Psoas muscle (tissue), 8 donors: ENCODE data around the gene KATNB1. TPM values are rescaled to one million over a fixed set of nuclear protein-coding genes. Genes with fewer than 3 reads are reported as not detected.
"Not testable (repeated sequence)": the region's sequence is repeated elsewhere in the genome, so short reads cannot be mapped to it uniquely, and the experiment has no call there.

ENCODE experiments used
- ATAC-seq, 4 donors: fragments of 200-7000 bp; cut with Tn5 transposase; one replicate each; pipeline ENCODE4 v1.9.1; 2020; ENCODE audit warnings: moderate library complexity in 3 of 4, mild to moderate bottlenecking in 2 of 4
- DNase-seq, 2 donors: peaks; one replicate each; pipeline ENCODE4 v3.0.0-alpha.2; 2020
- H3K27ac ChIP-seq: fragments of 200-600 bp; one replicate; pipeline ENCODE4 v1.8.0; 2022
- H3K27me3 ChIP-seq, 3 donors: fragments of 200-600 bp in 1 of 3; one replicate each; pipeline versions ENCODE4 v1.6.1 to v1.8.0; 2013 to 2022; ENCODE audit warnings: low read length in 2 of 3, mild to moderate bottlenecking in 2 of 3, moderate library complexity in 1 of 3; ENCODE audit not compliant: insufficient read depth in 3 of 3
- H3K36me3 ChIP-seq, 2 donors: fragments of 200-600 bp in 1 of 2; one replicate each; pipeline versions ENCODE4 v1.6.1 to v1.8.0; 2013 to 2022; ENCODE audit warnings: low read depth in 1 of 2, mild to moderate bottlenecking in 1 of 2, moderate library complexity in 1 of 2; ENCODE audit not compliant: insufficient read depth in 1 of 2
- H3K4me1 ChIP-seq: fragments of 200-600 bp; one replicate; pipeline ENCODE4 v1.8.0; 2022
- H3K4me3 ChIP-seq: fragments of 200-600 bp; one replicate; pipeline ENCODE4 v1.8.0; 2022; ENCODE audit warnings: mild to moderate bottlenecking
- H3K9me3 ChIP-seq: fragments of 200-600 bp; one replicate; pipeline ENCODE4 v1.8.0; 2022
- CTCF ChIP-seq: fragments of 200-600 bp; IDR thresholded peaks from one replicate; pipeline ENCODE4 v1.8.0; 2022; ENCODE audit warnings: antibody characterized with exemption
- WGBS, 3 donors: extraction: QIAGEN DNeasy Blood & Tissue Kit; methylation state at CpG; one replicate each; pipeline versions ENCODE4 v1.1.6 to v1.1.7; 2013; 5-methylcytosine and 5-hydroxymethylcytosine counted together
- intact Hi-C, 2 donors: fragments of 100-400 bp; cut with DNase I; formaldehyde crosslinking; loops; one replicate each; pipeline versions ENCODE4 v1.11.0 to v1.14.2; 2022
- polyA plus RNA-seq, 3 donors: library from polyadenylated mRNA; stranded (reverse); fragments of 200-250 nt; gene quantifications; one replicate each; pipeline ENCODE4 v1.2.3, GENCODE V29; 2013
- total RNA-seq, 4 donors: library from RNA; stranded (reverse); fragmentation: NEBNext Ultra II Directional in 2 of 4; extraction: Animal tissue kit (Norgen Biotek cat#: 25700) in 2 of 4; gene quantifications; one replicate each; pipeline versions ENCODE4 v1.2.1 to v1.2.4, GENCODE V29; 2021 to 2023
- donor health status: healthy with polysubstance abuse.
- donor health status: DM: no; HTN: no; CAD: no; lungs with moderate emphysema.
- donor health status: Bipolar disorder and iron deficiency.
- donor health status: healthy.
- donor health status: DM: yes; HTN: yes; CAD: no.
- donor health status: DM: no; HTN: no; CAD: no.
- donor health status: DM: no; HTN: no; CAD: no.
- donor health status: DM: yes; HTN: yes; CAD: no.

Gene KATNB1
- total and polyA plus RNA-seq, 7 donors = 6.3 to 15.6 (median 9.2) TPM

GRCh38 chr16:57791893-57792461 is 56.4 kb downstream of the KATNB1 start:
- Histone ChIP-seq H3K27ac (peak overlapping the region; percentile 76), H3K9me3 (no peaks in the 10 kb centered on the region), H3K36me3 (no peaks in the 10 kb centered on the region), H3K4me1 (peaks cover 25% of the 10 kb centered on the region), H3K27me3 (no peaks in the 10 kb centered on the region), H3K4me3 (no peak overlapping the region)
- ATAC-seq (no peak), DNase-seq (peak; percentile 5 to 13)
- 40 to 49% (median 42%) methylated on average over 8 of the region's 8 CpGs for WGBS, 3 donors
- intact Hi-C loops = no loop called here
- no peak for TF ChIP-seq CTCF

GRCh38 chr16:57794849-57795430 is 59.4 kb downstream of the KATNB1 start:
- no peaks in the 10 kb centered on the region for H3K27me3 ChIP-seq
- H3K27ac ChIP-seq = no peak overlapping the region
- TF ChIP-seq CTCF = no peak
- no peak overlapping the region for H3K4me3 ChIP-seq
- intact Hi-C loops = loop anchor here (2.0 to 5.0 kb wide), 2 partner anchors 36 to 67 kb away; no protein-coding TSS in a partner anchor
- 86 to 89% (median 88%) methylated on average over 18 of the region's 18 CpGs for WGBS, 3 donors
- DNase-seq (no peak), ATAC-seq (no peak)
- H3K36me3 ChIP-seq = no peaks in the 10 kb centered on the region
- H3K9me3 ChIP-seq = no peaks in the 10 kb centered on the region
- H3K4me1 ChIP-seq = peaks cover 47% of the 10 kb centered on the region

- Histone ChIP-seq H3K9me3 (no peaks in the 10 kb centered on the region), H3K4me1 (peaks cover 49% of the 10 kb centered on the region), H3K4me3 (no peak overlapping the region), H3K36me3 (no peaks in the 10 kb centered on the region), H3K27ac (no peak overlapping the region), H3K27me3 (no peaks in the 10 kb centered on the region)
- peak; percentile 13 to 43 (median 29) for ATAC-seq
- DNase-seq = peak in 1 of 2 donors; percentile 35
- TF ChIP-seq CTCF = peak; percentile 40
- intact Hi-C loops = loop anchor here (2.0 to 5.0 kb wide), 2 partner anchors 35 to 67 kb away; no protein-coding TSS in a partner anchor
- 43 to 57% (median 45%) methylated on average over 9 of the region's 9 CpGs for WGBS, 3 donors
Observed at GRCh38 chr16:57795431-57795878, 59.9 kb downstream of the KATNB1 start.

- not testable (repeated sequence) for DNase-seq, ATAC-seq, H3K36me3 ChIP-seq, H3K27ac ChIP-seq, H3K4me3 ChIP-seq, H3K9me3 ChIP-seq, H3K27me3 ChIP-seq
- H3K4me1 ChIP-seq = peaks cover 49% of the 10 kb centered on the region
- WGBS, 3 donors = 87 to 96% (median 91%) methylated on average over 5 of the region's 5 CpGs
- intact Hi-C loops = loop anchor here (5.0 kb wide), 1 partner anchor 66 kb away; no protein-coding TSS in a partner anchor
Observed at GRCh38 chr16:57796014-57796413, 60.4 kb downstream of the KATNB1 start.

GRCh38 chr16:57797216-57797525 is 61.6 kb downstream of the KATNB1 start:
- TF ChIP-seq CTCF = no peak
- Histone ChIP-seq H3K27me3 (no peaks in the 10 kb centered on the region), H3K4me1 (peaks cover 47% of the 10 kb centered on the region), H3K4me3 (peak overlapping the region; percentile 54), H3K36me3 (no peaks in the 10 kb centered on the region), H3K27ac (peak overlapping the region; percentile 79), H3K9me3 (no peaks in the 10 kb centered on the region)
- peak; percentile 16 to 36 (median 20) for ATAC-seq
- 56 to 70% (median 62%) methylated on average over 12 to 13 of the region's 13 CpGs for WGBS, 3 donors
- intact Hi-C loops = loop anchor here (5.0 kb wide), 1 partner anchor 65 kb away; no protein-coding TSS in a partner anchor
- DNase-seq = no peak
